GM21360 (cell line): ENCODE measurements around the gene RUVBL2.

Source experiments
- ATAC-seq: cut with Tn5 transposase; IDR thresholded peaks from one replicate; pipeline ENCODE4 v1.9.1; 2021; ENCODE audit warnings: mild to moderate bottlenecking, moderate library complexity; ENCODE audit not compliant: unreplicated experiment

RUVBL2 gene

GRCh38 chr19:48993175-48994034 is at the start of gene RUVBL2, which contains the start of gene GYS1:
Gene RUVBL2 (plus strand): TSS chr19:48993887. CDS start chr19:48993912, 25 bp downstream.
Gene GYS1 (minus strand): TSS chr19:48993309. CDS start chr19:48993112, 197 bp downstream.
- peak; percentile 80 for ATAC-seq

- no peak for ATAC-seq
Measured at GRCh38 chr19:48945415-48945814, 48.3 kb upstream of the RUVBL2 start.

- no peak for ATAC-seq
Measured at GRCh38 chr19:48945817-48946216, 47.9 kb upstream of the RUVBL2 start.

- ATAC-seq = no peak
Measured at GRCh38 chr19:48946463-48947257, 47.0 kb upstream of the RUVBL2 start.

- ATAC-seq = no peak
Measured at GRCh38 chr19:48947258-48947542, 46.5 kb upstream of the RUVBL2 start.

GRCh38 chr19:48950159-48950558 is 43.5 kb upstream of the RUVBL2 start:
- ATAC-seq = no peak

GRCh38 chr19:48950830-48951519 is 42.7 kb upstream of the RUVBL2 start:
- no peak for ATAC-seq

GRCh38 chr19:48953141-48953540 is 40.5 kb upstream of the RUVBL2 start:
- no peak for ATAC-seq

- ATAC-seq = no peak
Measured at GRCh38 chr19:48953990-48954594, 39.6 kb upstream of the RUVBL2 start.

GRCh38 chr19:48954595-48955307 is 38.9 kb upstream of the RUVBL2 start, which contains the start of gene BAX:
Gene BAX (plus strand): TSS chr19:48954875. CDS start chr19:48954929, 54 bp downstream.
- ATAC-seq = peak; percentile 86

GRCh38 chr19:48955308-48955958 is 38.3 kb upstream of the RUVBL2 start:
- ATAC-seq = no peak

GRCh38 chr19:48958006-48958405 is 35.7 kb upstream of the RUVBL2 start:
- ATAC-seq = no peak

GRCh38 chr19:48959341-48960239 is 34.1 kb upstream of the RUVBL2 start:
- ATAC-seq = no peak

GRCh38 chr19:48961051-48961649 is 32.5 kb upstream of the RUVBL2 start:
- no peak for ATAC-seq

GRCh38 chr19:48961673-48962028 is 32.0 kb upstream of the RUVBL2 start:
- ATAC-seq = no peak

GRCh38 chr19:48962029-48962848 is 31.4 kb upstream of the RUVBL2 start:
- ATAC-seq = peak; percentile 26

GRCh38 chr19:48962849-48963165 is 30.9 kb upstream of the RUVBL2 start:
- ATAC-seq = no peak
